Osteoblast (primary cell): ENCODE data around the gene KTN1. TPM values are rescaled to one million over a fixed set of nuclear protein-coding genes. Genes with fewer than 3 reads are reported as not detected.
A peak's percentile ranks its signal among the peaks of the same experiment; 100 is the strongest.

Experiments used
- DNase-seq: peaks from one replicate; pipeline ENCODE4 v3.0.0; 2011; ENCODE audit warnings: low spot score, mixed read lengths; ENCODE audit not compliant: insufficient read length; ENCODE audit errors: missing footprints
- H2AFZ ChIP-seq: 2 replicates; pipeline ENCODE4 v1.6.0; 2011; ENCODE audit warnings: mild to moderate bottlenecking, low read length
- H3K27ac ChIP-seq: 2 replicates; pipeline ENCODE4 v1.5.1; 2011; ENCODE audit warnings: mild to moderate bottlenecking, low read depth, low read length, moderate library complexity
- H3K27me3 ChIP-seq: 2 replicates; pipeline ENCODE4 v1.6.0; 2012; ENCODE audit warnings: mild to moderate bottlenecking, control low read depth, inconsistent platforms, low read length, moderate library complexity; ENCODE audit not compliant: insufficient read depth
- H3K36me3 ChIP-seq: 2 replicates; pipeline ENCODE4 v1.5.1; 2011; ENCODE audit warnings: mild to moderate bottlenecking, low read length, control low read depth, moderate library complexity; ENCODE audit not compliant: insufficient read depth
- H3K4me1 ChIP-seq: 2 replicates; pipeline ENCODE4 v1.5.1; 2011; ENCODE audit warnings: mild to moderate bottlenecking, low read length, control low read depth, moderate library complexity; ENCODE audit not compliant: insufficient read depth
- H3K4me2 ChIP-seq: 2 replicates; pipeline ENCODE4 v1.6.0; 2011; ENCODE audit warnings: mild to moderate bottlenecking, low read length; ENCODE audit not compliant: insufficient read depth
- H3K4me3 ChIP-seq: fragments of 200-600 bp; sonication (generic); 3 replicates; pipeline ENCODE4 v1.5.1; 2012; ENCODE audit warnings: mild to moderate bottlenecking, low read length, inconsistent platforms; ENCODE audit not compliant: insufficient read depth
- H3K79me2 ChIP-seq: 2 replicates; pipeline ENCODE4 v1.6.0; 2012; ENCODE audit warnings: mild to moderate bottlenecking, low read length, control low read depth, inconsistent platforms; ENCODE audit not compliant: insufficient read depth
- H3K9me3 ChIP-seq: 2 replicates; pipeline ENCODE4 v1.5.1; 2011; ENCODE audit warnings: low read depth, low read length, control low read depth
- H4K20me1 ChIP-seq: 2 replicates; pipeline ENCODE4 v1.6.0; 2012; ENCODE audit warnings: mild to moderate bottlenecking, low read length, control low read depth; ENCODE audit not compliant: insufficient read depth
- CTCF ChIP-seq: IDR thresholded peaks from 2 replicates; pipeline ENCODE4 v1.5.1; 2011; ENCODE audit warnings: mild to moderate bottlenecking, low read depth, low read length, moderate library complexity; ENCODE audit errors: extremely low read depth
- total RNA-seq: library from RNA; depleted of rRNA; stranded (reverse); fragments of >200 nt; gene quantifications from 2 replicates; pipeline ENCODE4 v1.2.3, GENCODE V29; 2012

The KTN1 gene
- total RNA-seq, 1 donor: 172 TPM

GRCh38 chr14:55684956-55685584, 105.1 kb downstream of the KTN1 start:
- H4K20me1 ChIP-seq: no peaks in the 10 kb centered on the region
- no peak overlapping the region for H3K4me2 ChIP-seq
- no peak for TF ChIP-seq CTCF
- H3K9me3 ChIP-seq: no peaks in the 10 kb centered on the region
- no peak overlapping the region for H3K27ac ChIP-seq
- no peaks in the 10 kb centered on the region for H3K4me1 ChIP-seq
- H2AFZ ChIP-seq: no peak overlapping the region
- peaks cover 24% of the 10 kb centered on the region for H3K36me3 ChIP-seq
- H3K27me3 ChIP-seq: no peaks in the 10 kb centered on the region
- DNase-seq: peak; percentile 18
- no peaks in the 10 kb centered on the region for H3K79me2 ChIP-seq
- no peak overlapping the region for H3K4me3 ChIP-seq

GRCh38 chr14:55686713-55687112, 106.7 kb downstream of the KTN1 start:
- no peak for TF ChIP-seq CTCF
- Histone ChIP-seq H3K36me3 (peaks cover 17% of the 10 kb centered on the region), H3K4me1 (no peaks in the 10 kb centered on the region), H4K20me1 (no peaks in the 10 kb centered on the region), H3K4me3 (no peak overlapping the region), H3K79me2 (no peaks in the 10 kb centered on the region), H2AFZ (no peak overlapping the region), H3K9me3 (no peaks in the 10 kb centered on the region), H3K4me2 (no peak overlapping the region), H3K27me3 (no peaks in the 10 kb centered on the region), H3K27ac (no peak overlapping the region)
- no peak for DNase-seq

- H3K36me3 ChIP-seq: peaks cover 15% of the 10 kb centered on the region
- no peak for DNase-seq
- no peak for TF ChIP-seq CTCF
- H3K9me3 ChIP-seq: no peaks in the 10 kb centered on the region
- no peak overlapping the region for H3K4me3 ChIP-seq
- no peak overlapping the region for H3K4me2 ChIP-seq
- no peak overlapping the region for H2AFZ ChIP-seq
- H4K20me1 ChIP-seq: no peaks in the 10 kb centered on the region
- no peaks in the 10 kb centered on the region for H3K4me1 ChIP-seq
- no peaks in the 10 kb centered on the region for H3K79me2 ChIP-seq
- no peak overlapping the region for H3K27ac ChIP-seq
- H3K27me3 ChIP-seq: no peaks in the 10 kb centered on the region
These were observed 108.6 kb downstream of the KTN1 start for GRCh38 chr14:55688566-55688965.

- DNase-seq: no peak
- Histone ChIP-seq H2AFZ (no peak overlapping the region), H3K27ac (no peak overlapping the region), H4K20me1 (no peaks in the 10 kb centered on the region), H3K27me3 (no peaks in the 10 kb centered on the region), H3K9me3 (no peaks in the 10 kb centered on the region), H3K36me3 (peaks cover 13% of the 10 kb centered on the region), H3K4me1 (no peaks in the 10 kb centered on the region), H3K4me3 (no peak overlapping the region), H3K4me2 (no peak overlapping the region), H3K79me2 (no peaks in the 10 kb centered on the region)
- TF ChIP-seq CTCF: no peak
These were observed 110.2 kb downstream of the KTN1 start for GRCh38 chr14:55689981-55690871.
